ENCODE results near the gene MTOR. TPM values are rescaled to one million over a fixed set of nuclear protein-coding genes. Genes with fewer than 3 reads are reported as not detected.

The MTOR gene
- total RNA-seq, 1 donor from 2014 or later, result 36.1 TPM

GRCh38 chr1:11061652-11062365 is 200.5 kb downstream of the MTOR start:
- DNase-seq (ENCODE audit: low spot score) (no peak), ATAC-seq (no peak)
- intact Hi-C loops (cut with DNase I), result loop anchor here (10.0 kb wide), 1 partner anchor 193 kb away; no protein-coding TSS in a partner anchor

- peak; percentile 94 for DNase-seq (ENCODE audit: low spot score)
- intact Hi-C loops (cut with DNase I), result loop anchor here (10.0 kb wide), 1 partner anchor 195 kb away; no protein-coding TSS in a partner anchor
- peak; percentile 97 for ATAC-seq
These were observed 202.2 kb downstream of the MTOR start, which contains the start of gene SRM for GRCh38 chr1:11059968-11060830. SRM (minus strand) TSS chr1:11060018; CDS start chr1:11059943, 75 bp downstream.

- intact Hi-C loops (cut with DNase I), result no loop called here
- ATAC-seq, result no peak
- no peak for DNase-seq (ENCODE audit: low spot score)
These were observed 203.0 kb downstream of the MTOR start for GRCh38 chr1:11059155-11059967.

GRCh38 chr1:11058595-11059154 is 203.7 kb downstream of the MTOR start:
- no peak for DNase-seq (ENCODE audit: low spot score)
- intact Hi-C loops (cut with DNase I), result no loop called here
- ATAC-seq, result no peak

DNA sequence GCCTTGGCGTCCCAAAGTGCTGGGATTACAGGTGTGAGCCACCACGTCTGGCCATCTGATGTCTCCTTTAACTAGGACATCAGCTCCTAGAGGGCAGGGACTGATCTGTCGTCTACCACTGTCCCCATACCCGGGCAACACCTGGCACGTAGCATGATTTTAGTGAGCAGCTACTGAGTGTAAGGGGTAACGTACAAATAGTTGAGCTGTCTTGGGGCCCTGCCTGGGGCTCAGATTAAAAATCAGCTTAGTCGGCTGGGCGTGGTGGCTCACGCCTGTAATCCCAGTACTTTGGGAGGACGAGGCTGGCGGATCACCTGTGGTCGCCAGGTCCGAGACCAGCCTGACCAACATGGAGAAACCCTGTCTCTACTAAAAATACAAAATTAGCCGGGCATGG is 204.3 kb downstream of the MTOR start:
- DNase-seq (ENCODE audit: low spot score) (no peak), ATAC-seq (no peak)
- intact Hi-C loops (cut with DNase I), result no loop called here

- intact Hi-C loops (cut with DNase I), result no loop called here
- no peak for DNase-seq (ENCODE audit: low spot score)
- no peak for ATAC-seq
These were observed 204.9 kb downstream of the MTOR start for GRCh38 chr1:11057477-11057876.

Other genes with a start within 250 kb of the MTOR start
- gene TARDBP, start 249.9 kb downstream of the MTOR start, total RNA-seq, result 165 TPM
- not detected for gene MASP2, start 215.3 kb downstream of the MTOR start, total RNA-seq
- 75.3 TPM for gene SRM, start 202.5 kb downstream of the MTOR start, total RNA-seq
- 81.8 TPM for gene EXOSC10, start 162.7 kb downstream of the MTOR start, total RNA-seq
- gene ANGPTL7, start 73.2 kb downstream of the MTOR start, total RNA-seq, result 159 TPM
- gene UBIAD1, start 10.6 kb upstream of the MTOR start, total RNA-seq, result 13.9 TPM
- 0.18 TPM for gene DISP3, start 216.6 kb upstream of the MTOR start, total RNA-seq

All from sciatic nerve (tissue), 2 donors.